ENCODE data around the gene PASD1. TPM values are rescaled to one million over a fixed set of nuclear protein-coding genes. Genes with fewer than 3 reads are reported as not detected.

PASD1 gene
- total RNA-seq, 1 experiment from 2014 or later = not detected

DNA sequence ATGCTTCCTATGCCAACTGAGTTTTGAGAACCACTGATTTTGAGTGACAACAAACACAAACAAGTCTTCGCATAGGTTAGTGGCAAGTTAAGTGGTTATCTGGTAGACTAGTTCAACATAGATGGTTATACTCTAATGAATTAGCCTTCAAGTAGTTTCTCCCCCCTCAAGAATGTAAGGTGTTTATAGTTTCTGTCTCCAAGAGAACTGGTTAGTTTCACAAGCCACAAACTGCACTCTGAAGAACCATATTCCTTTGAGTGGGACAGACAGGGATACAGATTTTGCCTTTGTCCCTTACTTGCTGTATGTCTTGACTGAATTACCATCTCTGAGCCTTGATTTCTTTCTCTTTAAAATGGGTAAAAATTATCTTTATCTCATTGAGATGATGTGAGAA, 41.5 kb downstream of the PASD1 start:
- Mint-ChIP-seq H3K27ac (ENCODE audit: unreplicated experiment) (no peak overlapping the region), H3K9me3 (ENCODE audit: low read depth, unreplicated experiment) (peaks cover 4% of the 10 kb centered on the region), H3K4me1 (ENCODE audit: low read depth, unreplicated experiment) (no peaks in the 10 kb centered on the region), H3K36me3 (ENCODE audit: insufficient read depth, unreplicated experiment) (no peaks in the 10 kb centered on the region), H3K4me3 (ENCODE audit: low read depth, unreplicated experiment) (no peak overlapping the region), H3K27me3 (ENCODE audit: unreplicated experiment) (no peaks in the 10 kb centered on the region)
- no peak for DNase-seq
- TF ChIP-seq, protein P1, sequence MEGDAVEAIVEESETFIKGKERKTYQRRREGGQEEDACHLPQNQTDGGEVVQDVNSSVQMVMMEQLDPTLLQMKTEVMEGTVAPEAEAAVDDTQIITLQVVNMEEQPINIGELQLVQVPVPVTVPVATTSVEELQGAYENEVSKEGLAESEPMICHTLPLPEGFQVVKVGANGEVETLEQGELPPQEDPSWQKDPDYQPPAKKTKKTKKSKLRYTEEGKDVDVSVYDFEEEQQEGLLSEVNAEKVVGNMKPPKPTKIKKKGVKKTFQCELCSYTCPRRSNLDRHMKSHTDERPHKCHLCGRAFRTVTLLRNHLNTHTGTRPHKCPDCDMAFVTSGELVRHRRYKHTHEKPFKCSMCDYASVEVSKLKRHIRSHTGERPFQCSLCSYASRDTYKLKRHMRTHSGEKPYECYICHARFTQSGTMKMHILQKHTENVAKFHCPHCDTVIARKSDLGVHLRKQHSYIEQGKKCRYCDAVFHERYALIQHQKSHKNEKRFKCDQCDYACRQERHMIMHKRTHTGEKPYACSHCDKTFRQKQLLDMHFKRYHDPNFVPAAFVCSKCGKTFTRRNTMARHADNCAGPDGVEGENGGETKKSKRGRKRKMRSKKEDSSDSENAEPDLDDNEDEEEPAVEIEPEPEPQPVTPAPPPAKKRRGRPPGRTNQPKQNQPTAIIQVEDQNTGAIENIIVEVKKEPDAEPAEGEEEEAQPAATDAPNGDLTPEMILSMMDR (IDR thresholded peaks at IDR 0.05; ENCODE audit: unreplicated experiment) = no peak
- BruUV-seq (replicated peaks) = no TSS peak
- CTCF ChIA-PET = no interaction called here
- intact Hi-C loops (cut with micrococcal nuclease; ENCODE audit: unreplicated experiment) = no loop called here

DNA sequence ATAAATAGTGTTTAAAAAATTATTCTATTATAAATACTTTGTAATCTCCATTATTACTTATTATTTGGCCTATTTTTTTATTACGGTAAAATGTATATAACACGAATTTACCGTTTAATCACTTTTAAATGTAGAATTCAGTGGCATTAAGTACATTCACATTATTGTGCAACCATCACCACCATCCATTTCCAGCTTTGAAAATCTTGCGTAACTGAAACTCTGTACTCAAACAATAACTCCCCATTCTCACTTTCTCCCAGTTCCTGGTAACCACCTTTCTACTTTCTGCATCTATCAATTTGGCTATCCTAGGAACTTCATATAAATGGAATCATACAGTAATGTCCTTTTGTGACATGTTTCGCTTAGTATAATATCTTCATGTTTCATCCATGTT, 45.7 kb downstream of the PASD1 start:
- BruUV-seq (replicated peaks) = no TSS peak
- no peak for DNase-seq
- no peaks in the 10 kb centered on the region for H3K9me3 Mint-ChIP-seq (ENCODE audit: low read depth, unreplicated experiment)
- no peaks in the 10 kb centered on the region for H3K4me1 Mint-ChIP-seq (ENCODE audit: low read depth, unreplicated experiment)
- no peak overlapping the region for H3K27ac Mint-ChIP-seq (ENCODE audit: unreplicated experiment)
- no peaks in the 10 kb centered on the region for H3K27me3 Mint-ChIP-seq (ENCODE audit: unreplicated experiment)
- no peak overlapping the region for H3K4me3 Mint-ChIP-seq (ENCODE audit: low read depth, unreplicated experiment)
- no peaks in the 10 kb centered on the region for H3K36me3 Mint-ChIP-seq (ENCODE audit: insufficient read depth, unreplicated experiment)
- intact Hi-C loops (cut with micrococcal nuclease; ENCODE audit: unreplicated experiment) = no loop called here
- CTCF ChIA-PET = no interaction called here
- TF ChIP-seq, protein P1 (IDR thresholded peaks at IDR 0.05; ENCODE audit: unreplicated experiment) = no peak

- H3K4me3 Mint-ChIP-seq (ENCODE audit: low read depth, unreplicated experiment) = no peak overlapping the region
- no peaks in the 10 kb centered on the region for H3K4me1 Mint-ChIP-seq (ENCODE audit: low read depth, unreplicated experiment)
- no peak for DNase-seq
- H3K36me3 Mint-ChIP-seq (ENCODE audit: insufficient read depth, unreplicated experiment) = no peaks in the 10 kb centered on the region
- intact Hi-C loops (cut with micrococcal nuclease; ENCODE audit: unreplicated experiment) = no loop called here
- peaks cover 15% of the 10 kb centered on the region for H3K27me3 Mint-ChIP-seq (ENCODE audit: unreplicated experiment)
- no TSS peak for BruUV-seq (replicated peaks)
- H3K9me3 Mint-ChIP-seq (ENCODE audit: low read depth, unreplicated experiment) = no peaks in the 10 kb centered on the region
- H3K27ac Mint-ChIP-seq (ENCODE audit: unreplicated experiment) = no peak overlapping the region
- CTCF ChIA-PET = no interaction called here
- TF ChIP-seq, protein P1 (IDR thresholded peaks at IDR 0.05; ENCODE audit: unreplicated experiment) = no peak
Measured at GRCh38 chrX:151621422-151621821, 57.9 kb downstream of the PASD1 start.

DNA sequence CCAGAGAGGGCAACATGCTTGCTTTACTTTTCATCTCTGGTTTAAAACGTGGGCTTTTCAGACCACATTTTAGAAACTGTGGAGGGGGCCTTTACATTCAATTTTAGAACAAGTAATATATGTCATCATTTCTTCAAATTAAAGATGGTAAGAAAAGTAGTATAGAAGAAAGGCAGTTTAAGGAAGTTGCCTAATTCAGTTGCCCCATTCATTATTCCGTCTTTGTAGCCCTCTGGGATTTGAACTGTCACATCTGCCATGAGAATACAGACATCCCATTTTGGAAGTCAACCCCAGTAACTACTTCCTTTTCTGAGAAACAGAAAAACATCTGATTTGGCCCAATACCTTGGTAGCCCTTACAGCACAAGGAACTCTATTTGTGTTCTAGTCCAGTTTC, 61.2 kb downstream of the PASD1 start:
- intact Hi-C loops (cut with micrococcal nuclease; ENCODE audit: unreplicated experiment) = no loop called here
- no peaks in the 10 kb centered on the region for H3K36me3 Mint-ChIP-seq (ENCODE audit: insufficient read depth, unreplicated experiment)
- no peak overlapping the region for H3K27ac Mint-ChIP-seq (ENCODE audit: unreplicated experiment)
- no peaks in the 10 kb centered on the region for H3K4me1 Mint-ChIP-seq (ENCODE audit: low read depth, unreplicated experiment)
- TF ChIP-seq, protein P1 (IDR thresholded peaks at IDR 0.05; ENCODE audit: unreplicated experiment) = no peak
- no TSS peak for BruUV-seq (replicated peaks)
- peaks cover 15% of the 10 kb centered on the region for H3K27me3 Mint-ChIP-seq (ENCODE audit: unreplicated experiment)
- H3K9me3 Mint-ChIP-seq (ENCODE audit: low read depth, unreplicated experiment) = no peaks in the 10 kb centered on the region
- CTCF ChIA-PET = no interaction called here
- no peak overlapping the region for H3K4me3 Mint-ChIP-seq (ENCODE audit: low read depth, unreplicated experiment)
- DNase-seq = no peak

GRCh38 chrX:151631822-151632221, 68.3 kb downstream of the PASD1 start:
- Mint-ChIP-seq H3K27ac (ENCODE audit: unreplicated experiment) (no peak overlapping the region), H3K4me3 (ENCODE audit: low read depth, unreplicated experiment) (no peak overlapping the region), H3K4me1 (ENCODE audit: low read depth, unreplicated experiment) (no peaks in the 10 kb centered on the region), H3K36me3 (ENCODE audit: insufficient read depth, unreplicated experiment) (no peaks in the 10 kb centered on the region), H3K27me3 (ENCODE audit: unreplicated experiment) (peaks cover 13% of the 10 kb centered on the region), H3K9me3 (ENCODE audit: low read depth, unreplicated experiment) (peaks cover 2% of the 10 kb centered on the region)
- CTCF ChIA-PET = no interaction called here
- DNase-seq = no peak
- TF ChIP-seq, protein P1 (IDR thresholded peaks at IDR 0.05; ENCODE audit: unreplicated experiment) = no peak
- intact Hi-C loops (cut with micrococcal nuclease; ENCODE audit: unreplicated experiment) = no loop called here
- BruUV-seq (replicated peaks) = no TSS peak

Data from Calu3 (cell line).